CD1c-positive myeloid dendritic cell (primary cell): ENCODE results near the gene TIMM13.

Experiments used
- DNase-seq: peaks from one replicate; pipeline ENCODE4 v3.0.0-alpha.2; 2016; ENCODE audit errors: extremely low spot score

TIMM13 gene

DNA sequence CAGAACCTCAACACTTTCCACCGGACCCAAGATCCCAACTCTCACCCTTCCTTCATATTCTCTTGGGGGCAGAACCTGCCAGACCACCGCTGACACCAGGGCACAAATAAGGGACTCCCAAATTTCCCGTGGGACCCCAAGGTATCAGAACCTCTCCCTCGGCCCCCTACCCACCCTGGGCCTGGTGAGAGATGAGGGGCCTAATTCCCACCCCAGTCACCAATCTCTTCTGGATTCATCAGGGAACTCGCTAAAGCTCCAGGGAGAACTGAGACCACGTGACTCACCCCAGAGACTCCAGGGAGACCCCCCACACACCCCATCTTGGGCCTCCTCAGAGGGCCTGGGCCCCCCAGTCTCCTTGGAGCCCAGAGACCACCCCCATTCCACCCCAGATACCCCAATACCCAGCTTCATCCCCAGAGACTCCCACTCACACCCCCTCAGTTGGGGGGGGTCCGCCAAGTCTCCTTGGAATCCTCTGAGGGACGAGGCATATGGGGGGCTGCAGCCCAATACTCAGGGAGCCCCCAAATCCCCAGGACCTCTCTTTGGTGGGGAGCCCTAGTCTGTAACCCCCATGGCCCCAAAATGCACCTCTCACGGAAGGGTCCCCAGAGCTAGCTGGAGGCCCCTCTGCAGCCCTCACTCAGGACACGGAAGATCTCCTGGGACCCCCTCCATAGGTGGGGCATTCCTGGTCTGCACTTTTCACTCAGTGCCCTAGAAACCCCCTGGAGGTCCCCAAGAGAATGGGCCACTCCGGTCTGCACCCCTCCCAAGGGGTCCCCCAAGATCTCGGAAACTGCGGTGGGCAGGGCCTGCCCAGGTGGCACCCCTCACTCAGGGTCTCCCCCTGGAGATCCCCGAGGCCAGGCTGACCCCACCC lies 27.8 kb upstream of the TIMM13 start:
- DNase-seq = no peak

DNA sequence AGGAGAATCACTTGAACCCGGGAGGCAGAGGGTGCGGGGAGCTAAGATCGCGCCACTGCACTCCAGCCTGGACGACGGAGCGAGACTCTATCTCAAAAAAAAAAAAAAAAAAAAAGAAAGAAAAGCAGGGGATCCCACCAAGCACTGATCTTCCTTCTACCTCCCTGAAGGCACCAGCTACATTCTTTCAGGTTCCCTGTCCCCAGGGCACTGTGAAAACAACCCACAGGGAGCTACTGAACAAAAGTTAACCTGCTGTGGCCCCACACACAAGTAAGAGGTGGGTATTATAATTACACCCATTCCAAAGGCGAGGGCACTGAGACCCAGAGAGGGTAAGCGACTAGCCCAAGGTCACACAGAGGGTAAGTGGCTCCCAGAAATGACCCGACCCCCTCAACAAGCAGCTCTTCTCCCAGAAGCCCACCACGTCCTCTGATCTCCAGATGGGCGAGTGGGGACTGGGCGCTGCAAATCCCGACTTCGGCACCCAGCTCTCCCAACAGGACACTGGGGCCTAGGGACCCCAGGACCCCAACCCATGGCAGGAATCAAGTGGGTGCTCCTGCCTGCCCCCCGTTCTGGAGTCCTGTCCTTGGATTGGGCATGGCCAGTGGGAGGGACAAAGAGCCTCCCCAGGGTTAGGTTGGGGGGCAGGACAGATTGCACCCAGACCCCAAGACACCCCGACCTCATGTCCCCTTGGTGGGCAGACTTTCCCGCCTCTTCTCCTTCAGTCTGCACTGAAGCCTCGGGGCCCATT lies 27.0 kb upstream of the TIMM13 start:
- DNase-seq = no peak

DNA sequence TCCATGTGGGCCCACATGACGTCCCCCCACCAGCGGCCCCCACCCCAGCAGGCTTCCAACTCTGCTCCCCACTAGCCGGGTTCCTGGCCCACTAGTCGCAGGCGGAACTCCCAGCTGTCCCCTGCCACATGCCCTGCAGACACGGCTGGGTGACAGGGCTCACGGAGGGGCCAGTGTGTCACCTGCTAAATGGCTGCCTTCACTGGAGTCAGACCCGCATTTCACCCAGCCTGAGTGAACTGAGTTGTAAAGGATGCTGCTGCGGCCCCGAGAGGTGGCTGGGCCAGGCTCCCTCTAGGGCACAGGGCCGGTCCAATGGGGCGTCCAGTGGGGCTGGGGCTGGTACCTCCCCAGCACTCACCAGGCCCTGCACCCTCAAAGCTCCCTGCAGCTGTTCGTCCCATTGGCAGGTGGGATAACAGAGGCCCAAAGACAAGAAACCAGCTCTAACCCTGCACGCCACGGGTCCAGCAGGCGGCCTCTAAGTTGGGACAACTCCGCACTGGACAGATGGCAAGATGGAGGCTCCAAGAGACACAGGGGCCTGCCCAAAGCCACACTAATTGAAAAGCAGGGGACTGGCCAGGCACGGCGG lies 26.1 kb upstream of the TIMM13 start:
- no peak for DNase-seq

DNA sequence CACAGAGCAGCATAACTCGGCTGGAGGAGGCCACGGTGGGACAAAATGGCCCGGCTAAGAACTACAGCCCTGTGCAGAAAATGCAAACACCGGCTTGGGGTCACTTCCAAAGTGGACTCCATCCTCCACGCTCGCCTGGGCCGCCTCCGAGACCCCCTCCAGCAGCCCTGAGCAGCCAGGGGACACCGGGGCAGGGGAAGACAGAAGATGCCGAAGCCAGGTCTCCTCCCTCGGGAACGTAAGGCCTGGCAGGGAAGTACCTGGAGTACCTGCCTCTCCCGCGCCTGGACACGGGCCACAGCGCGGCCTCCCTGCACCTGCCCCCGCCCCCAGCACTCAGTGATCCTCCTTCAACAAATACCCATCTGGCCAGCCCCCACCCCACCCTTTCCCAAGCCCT lies 24.4 kb upstream of the TIMM13 start:
- no peak for DNase-seq

- DNase-seq = no peak
Measured at GRCh38 chr19:2451138-2451537, 23.8 kb upstream of the TIMM13 start.

DNA sequence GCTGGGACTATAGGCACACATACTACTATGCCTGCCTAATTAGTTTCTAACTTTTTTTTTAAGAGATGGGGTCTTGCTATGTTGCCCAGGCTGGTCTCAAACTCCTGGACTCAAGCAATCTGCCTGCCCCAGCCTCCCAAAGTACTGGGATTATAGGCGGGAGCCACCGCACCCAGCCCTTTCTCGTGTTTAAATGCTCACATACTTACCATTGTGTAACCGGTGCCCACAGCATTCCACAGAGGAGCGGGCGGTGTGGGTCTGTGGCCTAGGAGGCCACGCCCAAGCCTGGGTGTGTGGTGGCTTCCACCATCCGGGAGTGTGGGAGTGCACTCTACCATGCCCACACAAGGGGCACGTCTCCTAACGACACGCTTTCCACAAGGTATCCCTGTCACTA lies 21.6 kb upstream of the TIMM13 start:
- DNase-seq = no peak

DNA sequence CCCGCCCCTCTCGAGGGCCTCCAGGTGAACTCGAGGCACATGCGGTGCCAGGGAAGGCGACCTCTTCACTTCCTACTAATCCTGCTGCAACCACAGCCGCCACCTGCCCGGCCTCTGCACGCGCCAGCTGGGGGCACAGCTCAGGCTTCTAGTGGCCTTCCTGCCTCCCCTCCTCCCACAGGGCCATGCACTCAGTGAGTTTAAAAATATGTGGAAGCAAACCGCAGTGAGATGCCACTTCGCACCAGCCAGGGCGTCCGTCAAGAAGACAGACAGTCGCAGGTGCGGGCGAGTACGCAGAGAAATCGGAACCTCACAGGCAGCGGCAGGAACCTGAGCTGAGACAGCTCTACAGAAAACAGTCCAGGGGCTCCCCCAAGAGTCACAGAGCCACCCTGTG lies 19.0 kb upstream of the TIMM13 start:
- DNase-seq = no peak

- no peak for DNase-seq
Measured at GRCh38 chr19:2444251-2445002, 17.0 kb upstream of the TIMM13 start.

DNA sequence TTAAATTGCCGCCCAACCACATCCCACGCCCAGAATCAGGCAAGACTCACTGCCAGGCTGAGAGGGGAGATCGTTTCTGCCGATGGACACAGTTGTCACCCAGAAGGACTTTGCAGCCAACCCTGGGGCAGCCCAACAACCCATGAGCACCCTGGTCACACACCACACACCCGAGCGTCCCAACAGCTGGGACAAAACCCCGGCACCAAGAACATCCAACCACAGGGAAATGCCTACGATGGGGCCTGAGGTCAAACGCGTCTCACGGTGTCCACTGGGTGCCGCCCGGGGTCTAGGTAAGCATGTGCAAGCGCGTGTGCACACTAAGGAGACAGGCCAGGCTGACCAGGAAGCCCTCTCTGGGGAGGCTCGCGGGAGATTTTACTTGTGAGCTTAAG lies 16.4 kb upstream of the TIMM13 start:
- DNase-seq = no peak

DNA sequence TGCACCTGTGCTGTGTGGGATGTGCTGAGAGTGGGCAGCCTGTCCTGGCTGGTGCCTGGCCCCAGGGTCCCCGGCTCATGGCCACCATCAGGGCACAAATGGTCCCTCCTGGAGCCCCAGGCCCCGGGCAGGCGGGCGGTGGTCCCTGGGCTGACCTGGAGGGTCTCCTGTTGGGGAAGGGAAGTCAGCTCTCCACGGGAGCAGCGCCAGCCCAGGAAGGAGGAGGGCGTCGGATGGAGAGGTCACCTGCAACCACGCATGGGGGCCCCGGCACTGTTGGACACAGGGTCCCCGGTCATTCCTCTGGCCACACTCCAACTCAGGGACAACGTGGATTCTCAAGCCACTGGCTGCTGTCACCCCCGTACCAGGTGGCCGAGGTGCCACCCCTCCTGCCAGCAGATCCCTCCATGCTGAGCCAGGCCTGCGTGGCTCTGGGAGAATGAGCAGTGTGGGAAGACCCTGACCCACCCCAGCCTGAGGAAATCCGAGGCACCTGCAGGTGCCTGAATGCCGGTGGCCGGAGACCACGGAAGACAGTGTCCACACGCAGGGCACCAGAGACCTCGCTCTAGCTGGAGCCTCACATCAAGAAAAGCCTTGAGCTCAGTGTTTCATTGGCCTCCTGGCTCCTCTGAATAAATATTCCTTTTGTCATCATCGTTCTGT lies 15.9 kb upstream of the TIMM13 start:
- DNase-seq = no peak

DNA sequence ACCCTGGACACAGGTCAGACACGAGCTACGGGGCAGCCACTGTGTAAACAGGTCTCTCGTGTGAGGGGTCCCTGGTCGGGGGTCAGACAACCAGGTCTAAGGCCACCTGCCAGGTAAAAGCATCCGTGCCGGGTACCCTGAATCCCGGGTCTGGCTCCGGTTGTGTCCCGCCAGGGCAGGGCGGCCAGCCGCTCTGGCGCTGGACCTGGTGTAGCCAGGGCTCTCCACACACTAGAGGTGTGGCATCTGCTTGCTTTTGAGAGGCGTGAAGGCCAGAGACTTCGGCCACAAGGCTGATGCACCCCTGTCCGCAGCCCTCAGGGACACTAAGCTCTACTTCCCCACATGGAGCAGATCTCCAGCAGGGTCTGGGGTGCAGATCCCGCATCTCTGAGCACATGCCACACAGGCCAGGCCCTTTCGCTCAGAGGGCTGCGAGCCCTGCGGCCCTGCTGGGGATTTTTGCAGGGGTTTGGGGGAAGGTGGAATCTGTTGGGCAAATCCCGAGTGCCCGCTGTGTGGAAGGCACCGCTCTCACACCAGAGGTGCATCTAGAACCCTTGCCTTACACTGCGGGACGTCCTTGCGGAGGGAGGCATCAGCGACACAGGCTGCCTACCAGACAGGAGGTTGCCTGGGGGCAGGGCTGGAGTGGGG lies 13.8 kb upstream of the TIMM13 start:
- no peak for DNase-seq

DNA sequence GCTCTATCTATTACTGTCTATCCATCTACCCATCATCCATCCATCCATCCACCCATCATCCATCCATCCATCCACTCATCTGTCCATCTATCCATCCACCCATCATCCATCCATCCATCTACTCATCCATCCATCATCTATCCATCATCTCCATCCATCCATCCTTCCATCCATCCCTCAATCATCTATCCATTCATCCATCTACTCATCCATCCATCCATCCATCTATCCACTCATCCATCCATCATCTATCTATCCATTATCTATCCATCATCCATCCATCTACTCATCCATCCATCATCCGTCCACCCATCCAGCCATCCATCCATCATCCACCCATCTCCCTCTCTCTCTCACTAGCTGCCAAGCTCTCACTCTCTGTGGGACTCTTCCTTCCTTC lies 13.1 kb upstream of the TIMM13 start:
- no peak for DNase-seq

GRCh38 chr19:2438178-2438577 lies 10.8 kb upstream of the TIMM13 start:
- DNase-seq = no peak

DNA sequence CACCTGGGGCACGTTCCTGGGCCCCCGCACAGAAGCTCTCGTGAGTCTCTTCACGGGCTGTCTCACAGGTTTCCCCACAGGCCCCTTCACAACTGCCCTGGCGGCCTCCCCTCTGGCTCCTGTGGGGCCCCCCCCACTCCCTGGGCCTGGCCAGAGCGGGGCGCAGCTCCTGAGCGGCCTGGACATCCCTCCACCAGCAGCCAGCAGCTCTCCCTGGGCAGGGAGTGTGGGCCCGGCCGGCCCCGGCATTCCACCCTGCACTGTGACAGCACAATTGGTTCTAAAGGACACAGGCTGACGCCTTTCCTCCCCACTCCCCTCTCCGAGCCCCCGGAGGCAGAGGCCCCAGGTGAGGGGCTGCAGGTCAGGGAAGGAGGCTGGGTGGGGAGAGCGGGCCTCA lies 9.5 kb upstream of the TIMM13 start:
- DNase-seq = no peak

GRCh38 chr19:2436384-2436783 lies 9.0 kb upstream of the TIMM13 start:
- no peak for DNase-seq

GRCh38 chr19:2434721-2435265 lies 7.4 kb upstream of the TIMM13 start:
- DNase-seq = no peak

GRCh38 chr19:2434267-2434666 lies 6.9 kb upstream of the TIMM13 start:
- DNase-seq = no peak

DNA sequence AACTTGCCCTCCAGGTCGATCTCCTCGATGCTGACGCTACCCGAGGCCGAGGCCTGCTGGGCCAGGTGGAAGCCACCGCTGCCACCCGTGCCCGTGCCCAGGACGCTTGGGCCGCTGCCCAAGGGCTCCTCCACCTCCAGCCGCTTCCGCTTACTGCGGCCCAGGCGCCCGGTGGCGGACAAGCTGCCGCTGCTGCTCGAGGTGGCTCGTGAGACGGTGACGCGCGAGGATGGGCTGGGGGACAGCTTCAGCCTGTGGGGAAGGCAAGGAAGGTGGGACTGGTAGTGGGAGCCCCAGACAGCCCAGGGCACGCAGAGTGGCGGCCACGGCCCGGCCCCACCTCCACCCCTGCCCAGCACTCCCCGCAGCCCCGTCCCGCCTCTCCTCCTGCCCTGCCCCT lies 6.5 kb upstream of the TIMM13 start:
- no peak for DNase-seq

DNA sequence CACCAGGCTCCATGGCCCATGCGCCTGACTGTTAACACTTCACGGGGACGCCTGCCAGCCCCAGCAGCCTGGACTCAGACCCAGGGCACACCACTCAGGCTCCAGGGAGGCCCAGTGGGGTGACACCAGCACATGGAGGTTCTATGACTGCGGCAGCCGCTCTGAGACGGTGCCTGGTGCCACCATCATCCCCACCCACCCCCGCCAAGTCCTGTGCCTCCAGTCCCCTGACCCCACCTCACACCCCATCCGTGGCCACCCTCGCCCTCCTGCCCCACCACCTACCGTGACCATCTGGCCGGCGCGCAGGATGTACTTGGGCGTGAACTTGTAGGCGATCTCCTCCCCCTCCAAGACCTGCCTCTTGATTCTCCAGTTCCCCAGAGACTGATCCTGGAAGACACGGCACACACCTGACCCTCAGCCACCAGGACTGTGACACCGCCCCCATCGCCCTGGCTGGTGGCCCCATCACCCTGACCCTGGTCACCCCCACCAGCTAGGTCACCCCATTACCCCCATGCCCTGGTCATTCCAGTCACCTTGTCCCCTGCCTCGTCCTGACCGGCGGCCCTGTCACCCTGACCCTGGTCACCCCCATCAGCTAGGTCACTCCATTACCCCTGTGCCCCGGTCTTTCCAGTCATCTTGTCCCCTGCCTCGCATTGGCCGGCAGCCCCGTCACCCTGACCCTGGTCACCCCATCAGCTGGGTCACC lies 4.9 kb upstream of the TIMM13 start:
- DNase-seq = no peak
